Measurements from ENCODE around the gene BCL2. TPM values are rescaled to one million over a fixed set of nuclear protein-coding genes. Genes with fewer than 3 reads are reported as not detected.
"Not testable (repeated sequence)": the region's sequence is repeated elsewhere in the genome, so short reads cannot be mapped to it uniquely, and the experiment has no call there.

The BCL2 gene
- total RNA-seq, 2 donors from 2014 or later = 13.9 to 16.4 TPM

DNA sequence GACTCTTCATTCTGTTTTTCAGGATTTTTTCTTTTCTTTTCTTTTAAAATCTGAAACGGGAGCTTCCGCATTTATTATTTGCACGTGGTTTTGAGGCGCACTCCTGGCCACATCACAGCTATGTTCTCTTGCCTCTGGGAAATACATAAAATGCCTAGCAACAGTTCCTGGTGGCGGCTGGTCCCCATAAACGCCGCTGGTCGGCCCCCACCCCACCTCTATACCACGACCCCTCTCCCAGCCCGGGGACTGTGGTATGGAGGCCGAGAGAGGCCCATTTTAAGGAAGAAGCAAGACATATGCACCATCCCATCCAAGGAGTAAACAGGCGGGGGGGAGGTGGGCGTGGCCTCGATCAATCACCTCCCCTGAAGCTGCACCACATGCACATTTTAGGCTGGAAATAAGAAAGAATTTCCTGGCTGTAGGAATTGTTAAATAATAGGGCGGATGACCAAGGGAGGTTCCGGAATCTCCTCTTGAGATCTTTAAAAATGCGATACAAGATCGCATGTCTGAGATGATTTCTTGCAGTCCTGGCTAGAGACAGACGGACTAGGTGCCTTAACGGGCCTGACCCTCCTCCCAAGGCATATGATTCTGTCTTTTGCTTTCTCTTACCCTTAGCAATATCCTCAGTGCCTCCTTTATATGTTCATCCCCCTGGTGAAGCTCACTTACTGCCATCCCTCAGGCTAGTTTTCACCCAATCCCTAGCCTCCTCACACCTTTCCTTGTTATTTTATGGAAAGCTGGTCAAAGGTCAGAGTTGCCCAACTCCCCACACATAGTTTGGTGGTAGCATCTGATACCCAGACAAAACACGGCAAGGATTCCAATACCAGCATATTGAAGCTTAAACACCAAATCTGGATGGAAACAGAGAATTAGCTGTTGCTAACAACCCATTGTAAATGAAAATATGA is 82.4 kb downstream of the BCL2 start:
- peaks cover 6% of the 10 kb centered on the region for H3K4me1 ChIP-seq
- intact Hi-C loops (cut with DNase I) = no loop called here
- H3K27ac ChIP-seq = peak overlapping the region; percentile 62
- H3K9me3 ChIP-seq = no peaks in the 10 kb centered on the region
- H3K36me3 ChIP-seq = no peaks in the 10 kb centered on the region
- no peak overlapping the region for H3K9ac ChIP-seq (ENCODE audit: low read depth in 2 of 2, low read length in 2 of 2)
- no peaks in the 10 kb centered on the region for H3K27me3 ChIP-seq
- no peak for DNase-seq
- no peak for TF ChIP-seq CTCF (IDR thresholded peaks at IDR 0.05)
- H3K4me3 ChIP-seq = no peak overlapping the region

DNA sequence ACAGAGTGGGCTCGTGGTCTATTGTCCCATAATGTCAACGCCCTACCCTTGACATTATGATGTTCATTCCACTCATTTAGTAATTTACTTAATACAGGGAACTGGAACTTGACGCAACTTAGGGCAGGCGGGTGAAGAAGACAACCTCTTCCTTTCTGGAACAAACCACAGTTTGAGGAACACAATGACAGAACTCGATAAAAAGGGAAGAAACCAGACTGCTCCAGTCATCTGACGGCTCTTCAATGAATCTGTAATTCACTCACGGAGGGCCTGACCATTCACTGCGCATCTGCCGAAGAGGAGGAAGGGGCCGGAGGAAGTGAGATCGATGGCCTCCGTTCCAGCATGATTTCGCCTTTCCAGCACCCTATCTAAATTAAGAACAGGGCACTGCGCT is 83.2 kb downstream of the BCL2 start:
- Histone ChIP-seq H3K4me1 (peaks cover 6% of the 10 kb centered on the region), H3K27ac (peak overlapping the region; percentile 62), H3K9ac (ENCODE audit: low read depth in 2 of 2, low read length in 2 of 2) (no peak overlapping the region), H3K4me3 (no peak overlapping the region), H3K27me3 (no peaks in the 10 kb centered on the region), H3K9me3 (no peaks in the 10 kb centered on the region), H3K36me3 (no peaks in the 10 kb centered on the region)
- no peak for TF ChIP-seq CTCF (IDR thresholded peaks at IDR 0.05)
- DNase-seq = no peak
- intact Hi-C loops (cut with DNase I) = no loop called here

DNA sequence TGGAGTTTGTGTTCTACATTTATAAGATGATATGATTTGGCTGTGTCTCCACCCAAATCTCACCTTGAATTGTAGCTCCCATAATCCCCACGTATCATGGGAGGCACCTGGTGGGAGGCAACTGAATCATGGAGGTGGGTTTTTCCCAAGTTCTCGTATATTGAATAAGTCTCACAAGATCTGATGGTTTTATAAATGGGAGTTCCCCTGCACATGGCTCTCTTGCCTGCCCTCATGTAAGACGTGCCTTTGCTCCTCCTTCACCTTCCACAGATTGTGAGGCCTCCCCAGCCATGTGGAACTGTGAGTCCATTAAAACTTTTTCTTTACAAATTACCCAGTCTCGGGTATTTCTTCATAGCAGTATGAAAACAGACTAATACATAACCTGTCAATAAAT is 83.6 kb downstream of the BCL2 start:
- DNase-seq = not testable (repeated sequence)

GRCh38 chr18:63234841-63235240 is 84.7 kb downstream of the BCL2 start:
- Histone ChIP-seq H3K4me1 (peaks cover 6% of the 10 kb centered on the region), H3K4me3 (no peak overlapping the region), H3K27me3 (no peaks in the 10 kb centered on the region), H3K9me3 (no peaks in the 10 kb centered on the region), H3K27ac (peak overlapping the region; percentile 46), H3K9ac (ENCODE audit: low read depth in 2 of 2, low read length in 2 of 2) (no peak overlapping the region), H3K36me3 (no peaks in the 10 kb centered on the region)
- no peak for TF ChIP-seq CTCF (IDR thresholded peaks at IDR 0.05)
- DNase-seq = no peak
- intact Hi-C loops (cut with DNase I) = no loop called here

More for the DNA sequence above, 83.6 kb downstream of the BCL2 start:
- H3K4me1 ChIP-seq; H3K27ac ChIP-seq; H3K27me3 ChIP-seq; H3K36me3 ChIP-seq; intact Hi-C loops (cut with DNase I); H3K9ac ChIP-seq (ENCODE audit: low read depth in 2 of 2, low read length in 2 of 2); H3K4me3 ChIP-seq; H3K9me3 ChIP-seq: not testable (repeated sequence)

- no peak for DNase-seq
- no peak for TF ChIP-seq CTCF (IDR thresholded peaks at IDR 0.05)
- H3K4me1 ChIP-seq = peaks cover 6% of the 10 kb centered on the region
These were observed 85.1 kb downstream of the BCL2 start for GRCh38 chr18:63234432-63234831.

GRCh38 chr18:63233334-63233733 is 86.2 kb downstream of the BCL2 start:
- Histone ChIP-seq H3K36me3 (no peaks in the 10 kb centered on the region), H3K4me3 (no peak overlapping the region), H3K9me3 (no peaks in the 10 kb centered on the region), H3K4me1 (peaks cover 2% of the 10 kb centered on the region), H3K9ac (ENCODE audit: low read depth in 2 of 2, low read length in 2 of 2) (no peak overlapping the region), H3K27ac (no peak overlapping the region), H3K27me3 (no peaks in the 10 kb centered on the region)
- no peak for TF ChIP-seq CTCF (IDR thresholded peaks at IDR 0.05)
- intact Hi-C loops (cut with DNase I) = no loop called here
- DNase-seq = no peak

More at GRCh38 chr18:63234432-63234831, 85.1 kb downstream of the BCL2 start:
- H3K9ac ChIP-seq (ENCODE audit: low read depth in 2 of 2, low read length in 2 of 2) = no peak overlapping the region
- H3K9me3 ChIP-seq = no peaks in the 10 kb centered on the region
- no peaks in the 10 kb centered on the region for H3K27me3 ChIP-seq
- intact Hi-C loops (cut with DNase I) = no loop called here
- H3K4me3 ChIP-seq = no peak overlapping the region
- H3K36me3 ChIP-seq = no peaks in the 10 kb centered on the region
- H3K27ac ChIP-seq = peak overlapping the region; percentile 46

All from colonic mucosa (tissue), 4 donors.